ENCODE results near the gene STAG3.

STAG3 gene

DNA sequence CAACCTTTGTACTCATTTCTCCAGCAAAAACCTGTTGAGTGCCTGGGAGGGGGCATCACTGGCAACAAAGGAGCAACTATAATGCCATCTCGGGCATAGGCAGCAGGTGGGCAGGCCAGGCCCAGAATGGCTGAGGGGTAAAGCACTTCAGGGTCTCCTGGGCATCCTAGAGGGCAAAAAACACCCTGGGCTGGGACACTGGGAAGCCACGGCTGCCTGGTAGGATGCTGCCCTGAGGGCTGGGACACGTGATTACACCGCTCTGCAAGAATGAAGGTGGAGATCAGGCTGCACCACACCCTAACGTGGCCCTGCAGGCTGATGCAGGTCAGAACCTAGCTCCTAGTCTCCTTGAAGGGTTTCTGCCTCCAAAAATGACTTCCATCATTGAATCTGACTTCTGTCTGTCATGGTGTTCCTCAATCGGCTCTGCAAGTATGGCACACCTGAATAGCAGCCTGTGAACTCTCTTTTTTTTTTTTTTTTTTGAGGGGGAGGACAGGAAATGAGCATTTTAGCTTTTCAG is 14.6 kb upstream of the STAG3 start:
- ATAC-seq = no peak
- Mint-ChIP-seq H3K27me3 (peaks cover 26% of the 10 kb centered on the region), H3K4me3 (no peak overlapping the region), H3K36me3 (no peaks in the 10 kb centered on the region), H3K27ac (no peak overlapping the region), H3K9me3 (no peaks in the 10 kb centered on the region), H3K4me1 (peaks cover 43% of the 10 kb centered on the region)

GRCh38 chr7:100163871-100164270 is 13.8 kb upstream of the STAG3 start:
- ATAC-seq = no peak
- H3K27ac Mint-ChIP-seq = no peak overlapping the region
- no peaks in the 10 kb centered on the region for H3K9me3 Mint-ChIP-seq
- peaks cover 47% of the 10 kb centered on the region for H3K4me1 Mint-ChIP-seq
- H3K36me3 Mint-ChIP-seq = no peaks in the 10 kb centered on the region
- peaks cover 34% of the 10 kb centered on the region for H3K27me3 Mint-ChIP-seq
- H3K4me3 Mint-ChIP-seq = no peak overlapping the region

DNA sequence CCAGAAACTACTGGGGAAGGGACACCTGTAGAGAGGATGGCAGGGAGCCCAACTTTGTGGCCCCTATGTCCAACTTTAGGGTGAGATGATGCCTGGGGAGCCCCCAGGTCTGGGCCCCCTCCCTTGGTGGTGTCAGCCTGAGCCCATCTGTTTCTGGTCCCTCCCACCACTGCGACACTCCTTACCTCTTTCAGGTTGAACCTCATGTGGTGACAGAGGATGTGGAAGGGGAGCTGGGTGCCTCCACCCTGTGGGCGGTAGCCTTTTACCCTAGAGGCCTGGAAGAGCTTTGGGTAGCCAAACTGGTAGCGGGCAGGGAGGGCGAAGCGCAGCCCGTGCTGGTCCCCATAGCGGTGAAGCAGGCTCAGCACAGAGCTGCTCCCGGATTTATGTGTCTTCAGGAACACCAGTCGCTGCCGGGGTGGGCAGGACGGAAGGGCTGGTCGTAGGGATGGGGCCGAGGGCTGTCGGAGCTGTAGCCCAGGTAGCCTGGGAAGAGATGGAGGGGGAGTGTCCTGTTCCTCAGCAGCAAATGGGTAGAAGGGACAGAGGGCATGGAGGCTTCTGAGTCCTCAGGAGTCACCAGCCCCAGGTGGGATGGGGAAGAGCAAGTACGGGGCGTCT is 11.3 kb upstream of the STAG3 start:
- H3K27me3 Mint-ChIP-seq = peaks cover 55% of the 10 kb centered on the region
- H3K9me3 Mint-ChIP-seq = no peaks in the 10 kb centered on the region
- no peak overlapping the region for H3K27ac Mint-ChIP-seq
- no peak overlapping the region for H3K4me3 Mint-ChIP-seq
- no peaks in the 10 kb centered on the region for H3K36me3 Mint-ChIP-seq
- ATAC-seq = no peak
- H3K4me1 Mint-ChIP-seq = peaks cover 55% of the 10 kb centered on the region

DNA sequence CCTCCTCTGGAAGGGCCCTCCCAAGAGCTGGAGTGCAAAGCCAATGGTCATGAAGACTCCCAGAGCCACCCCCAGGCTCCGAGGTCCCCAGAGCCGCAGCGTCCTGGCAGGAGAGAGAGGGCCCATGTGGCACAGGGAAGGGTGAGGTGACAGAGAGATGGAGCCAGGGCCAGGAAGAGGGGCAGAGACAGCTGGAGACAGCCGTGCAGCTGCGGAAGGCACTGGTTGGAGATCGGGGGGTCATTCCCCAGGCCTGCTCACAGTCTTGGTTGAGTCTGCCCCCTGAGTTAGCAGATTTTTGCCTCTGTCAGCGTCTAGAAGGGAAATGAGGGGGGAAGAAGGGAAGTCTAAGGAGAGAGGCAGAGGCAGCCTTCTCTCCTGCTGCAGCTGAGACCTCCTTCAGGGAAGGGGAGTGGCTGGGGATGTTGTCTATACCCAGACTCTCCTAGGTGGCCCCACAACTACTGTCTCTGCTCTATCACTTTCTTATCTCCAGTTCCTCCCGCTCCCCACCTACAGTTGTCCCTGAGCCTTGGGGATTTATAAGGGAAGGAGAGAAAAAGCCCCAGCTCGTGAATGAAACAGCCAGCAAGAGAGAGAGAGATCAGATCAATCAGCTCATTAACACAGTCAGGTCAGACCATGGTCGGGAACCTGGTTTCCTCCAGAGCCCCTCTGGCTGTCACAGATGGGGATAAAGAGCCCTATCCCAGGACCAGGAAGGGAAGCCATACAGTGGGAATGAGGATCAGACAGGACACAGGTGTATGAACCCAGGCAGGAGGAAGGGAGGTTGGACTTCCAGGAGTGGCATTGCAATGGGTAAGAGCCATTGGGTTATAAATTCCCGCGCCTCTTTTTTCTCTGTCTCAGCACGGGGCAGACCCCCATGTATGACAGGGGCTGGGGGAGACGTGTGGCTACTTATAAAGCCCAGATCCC is 10.5 kb upstream of the STAG3 start:
- peaks cover 60% of the 10 kb centered on the region for H3K4me1 Mint-ChIP-seq
- H3K4me3 Mint-ChIP-seq = no peak overlapping the region
- no peak overlapping the region for H3K27ac Mint-ChIP-seq
- no peaks in the 10 kb centered on the region for H3K36me3 Mint-ChIP-seq
- no peaks in the 10 kb centered on the region for H3K9me3 Mint-ChIP-seq
- H3K27me3 Mint-ChIP-seq = peaks cover 55% of the 10 kb centered on the region
- ATAC-seq = no peak

GRCh38 chr7:100167912-100168323 is 9.8 kb upstream of the STAG3 start:
- H3K27me3 Mint-ChIP-seq = peaks cover 55% of the 10 kb centered on the region
- no peak for ATAC-seq
- peaks cover 54% of the 10 kb centered on the region for H3K4me1 Mint-ChIP-seq
- H3K36me3 Mint-ChIP-seq = no peaks in the 10 kb centered on the region
- no peak overlapping the region for H3K27ac Mint-ChIP-seq
- H3K9me3 Mint-ChIP-seq = no peaks in the 10 kb centered on the region
- peak overlapping the region; percentile 55 for H3K4me3 Mint-ChIP-seq

GRCh38 chr7:100169147-100169850 is 8.4 kb upstream of the STAG3 start:
- Mint-ChIP-seq H3K36me3 (peaks cover 7% of the 10 kb centered on the region), H3K27me3 (peaks cover 68% of the 10 kb centered on the region), H3K9me3 (no peaks in the 10 kb centered on the region), H3K4me1 (peaks cover 53% of the 10 kb centered on the region), H3K27ac (no peak overlapping the region), H3K4me3 (no peak overlapping the region)
- ATAC-seq = no peak

GRCh38 chr7:100170101-100170897 is 7.4 kb upstream of the STAG3 start:
- Mint-ChIP-seq H3K9me3 (no peaks in the 10 kb centered on the region), H3K4me1 (peaks cover 53% of the 10 kb centered on the region), H3K4me3 (peak overlapping the region; percentile 63), H3K27ac (no peak overlapping the region), H3K36me3 (peaks cover 7% of the 10 kb centered on the region), H3K27me3 (peaks cover 68% of the 10 kb centered on the region)
- ATAC-seq = no peak

DNA sequence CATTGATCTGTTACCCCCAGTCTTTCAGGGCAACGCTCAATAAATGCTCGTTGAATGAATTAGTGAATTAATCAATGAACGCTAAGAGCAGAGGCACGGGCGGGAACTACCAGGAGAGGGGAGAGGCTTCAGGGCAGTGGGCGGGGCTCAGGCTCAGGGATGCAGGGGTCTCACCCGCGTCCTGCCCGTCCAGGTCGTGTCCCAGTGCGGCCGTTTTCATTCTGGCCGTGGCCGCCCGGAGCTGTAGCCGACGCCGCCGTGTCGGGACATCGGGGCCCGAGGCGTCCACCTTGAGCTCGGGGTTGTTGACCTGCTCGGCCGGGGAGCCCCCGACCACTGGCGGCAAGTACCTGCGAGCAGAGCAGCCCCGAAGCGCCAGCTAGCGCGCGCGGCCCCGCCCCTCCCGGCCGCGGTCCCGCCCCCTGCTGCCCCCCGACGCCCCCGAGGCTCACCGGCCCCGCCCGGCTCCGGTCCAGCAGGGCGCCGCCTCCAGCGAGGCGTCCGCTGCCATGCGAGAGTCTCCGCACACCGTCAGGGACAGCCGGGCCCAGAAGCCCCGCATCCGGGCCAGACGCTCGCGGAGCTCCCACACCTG is 6.5 kb upstream of the STAG3 start:
- Mint-ChIP-seq H3K27ac (no peak overlapping the region), H3K4me3 (peak overlapping the region; percentile 7), H3K27me3 (peaks cover 61% of the 10 kb centered on the region), H3K4me1 (peaks cover 49% of the 10 kb centered on the region), H3K9me3 (no peaks in the 10 kb centered on the region), H3K36me3 (peaks cover 7% of the 10 kb centered on the region)
- ATAC-seq = peak; percentile 41

DNA sequence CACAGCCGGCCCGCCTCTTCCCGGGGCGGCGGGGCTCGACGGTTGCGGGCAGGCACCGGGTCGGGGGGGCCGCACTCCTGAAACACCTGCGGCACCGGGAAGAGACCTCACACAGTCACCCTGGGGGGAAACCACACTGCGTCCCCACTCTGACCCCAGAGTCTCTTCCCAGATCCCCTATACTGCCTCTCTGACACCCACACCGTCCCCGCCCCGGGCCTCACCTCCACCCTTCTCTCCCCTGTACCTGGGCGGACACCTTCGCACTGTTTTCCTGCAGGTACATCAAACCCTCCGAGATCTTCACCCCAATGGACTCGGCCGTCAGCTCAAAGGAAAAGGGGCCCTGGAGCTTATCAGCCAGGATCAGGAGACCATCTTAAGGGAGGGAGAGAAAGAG is 5.9 kb upstream of the STAG3 start:
- Mint-ChIP-seq H3K27ac (no peak overlapping the region), H3K4me3 (peak overlapping the region; percentile 66), H3K36me3 (peaks cover 7% of the 10 kb centered on the region), H3K27me3 (peaks cover 55% of the 10 kb centered on the region), H3K4me1 (peaks cover 49% of the 10 kb centered on the region), H3K9me3 (no peaks in the 10 kb centered on the region)
- peak; percentile 14 for ATAC-seq

DNA sequence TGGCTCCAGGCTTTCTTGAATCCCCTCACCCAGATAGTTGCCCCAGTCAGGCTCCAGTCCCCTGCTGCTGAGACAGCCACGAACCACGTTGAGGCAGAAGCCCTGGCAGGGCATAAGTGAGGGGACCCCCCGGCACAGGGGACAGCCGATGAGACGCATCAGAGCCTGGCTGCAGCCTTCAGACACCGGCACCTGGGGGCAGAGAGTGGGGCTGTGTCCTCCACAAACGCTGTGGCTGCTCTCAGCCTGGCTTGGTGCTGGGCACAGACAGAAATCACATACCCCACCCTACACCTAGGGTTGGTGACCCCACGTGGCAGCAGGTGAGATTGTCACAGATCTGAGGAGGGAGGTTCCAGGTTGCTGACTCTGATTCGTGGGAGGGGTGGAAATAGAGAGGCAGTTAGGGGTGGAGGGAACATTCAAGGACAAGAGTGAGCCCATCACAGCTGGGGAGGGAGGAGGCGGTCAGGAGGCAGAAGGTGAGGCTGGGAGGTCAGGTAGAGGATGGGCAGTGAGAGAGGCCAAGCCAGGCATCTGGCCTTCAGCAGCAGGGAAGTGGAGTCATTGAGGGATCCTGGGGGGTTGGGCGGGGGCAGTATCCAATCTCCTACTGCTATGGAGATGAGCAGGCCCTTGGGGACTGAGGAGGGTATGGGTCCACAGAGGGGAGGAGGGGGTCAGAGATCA is 3.8 kb upstream of the STAG3 start:
- H3K27ac Mint-ChIP-seq = no peak overlapping the region
- H3K9me3 Mint-ChIP-seq = no peaks in the 10 kb centered on the region
- no peak for ATAC-seq
- peaks cover 39% of the 10 kb centered on the region for H3K4me1 Mint-ChIP-seq
- no peak overlapping the region for H3K4me3 Mint-ChIP-seq
- peaks cover 34% of the 10 kb centered on the region for H3K27me3 Mint-ChIP-seq
- H3K36me3 Mint-ChIP-seq = peaks cover 7% of the 10 kb centered on the region

- Mint-ChIP-seq H3K4me3 (no peak overlapping the region), H3K27ac (no peak overlapping the region), H3K4me1 (peaks cover 39% of the 10 kb centered on the region), H3K27me3 (peaks cover 28% of the 10 kb centered on the region), H3K36me3 (peaks cover 7% of the 10 kb centered on the region), H3K9me3 (no peaks in the 10 kb centered on the region)
- ATAC-seq = no peak
Observed at GRCh38 chr7:100174582-100174981, 3.1 kb upstream of the STAG3 start.

DNA sequence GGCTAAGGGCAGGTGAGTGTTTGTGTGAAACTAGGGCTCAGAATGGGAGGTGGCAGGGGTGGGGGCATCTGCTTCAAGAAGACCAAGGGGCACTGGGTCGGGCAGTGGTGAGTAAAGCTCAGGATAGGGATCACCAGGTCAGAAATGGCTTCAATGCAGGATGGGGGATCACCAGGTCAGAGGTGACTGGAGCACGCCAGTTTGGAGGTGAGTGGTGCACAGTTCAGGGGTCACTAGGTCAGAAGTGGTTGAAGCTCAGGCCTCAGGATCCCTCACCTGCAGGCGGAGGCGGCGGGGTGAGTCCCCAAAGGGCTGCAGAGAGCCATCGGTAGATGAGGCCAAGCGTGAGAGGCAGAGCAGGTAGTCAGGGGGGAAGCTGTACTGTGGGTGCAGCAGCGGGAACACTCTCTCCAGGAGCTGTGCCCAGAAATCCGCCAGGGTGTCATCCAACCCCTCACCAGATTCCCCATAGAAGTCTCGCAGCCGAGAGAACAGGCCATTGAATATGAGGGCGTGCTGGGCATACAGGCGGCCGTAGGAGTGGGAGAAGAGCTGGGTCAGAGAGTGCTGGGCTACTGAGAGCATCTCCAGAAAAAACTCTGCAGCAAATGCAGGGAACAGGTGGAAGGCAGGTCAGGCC is 2.3 kb upstream of the STAG3 start:
- Mint-ChIP-seq H3K36me3 (peaks cover 7% of the 10 kb centered on the region), H3K4me3 (no peak overlapping the region), H3K27me3 (peaks cover 25% of the 10 kb centered on the region), H3K27ac (no peak overlapping the region), H3K4me1 (peaks cover 34% of the 10 kb centered on the region), H3K9me3 (no peaks in the 10 kb centered on the region)
- ATAC-seq = no peak
